NB4 (cell line): ENCODE data around the gene NAV3.

Source experiments
- CTCF ChIP-seq: IDR thresholded peaks from one replicate; pipeline ENCODE4 v1.5.1; 2012; ENCODE audit warnings: low read depth, low read length
- MYC ChIP-seq: IDR thresholded peaks from 2 replicates; pipeline ENCODE4 v1.6.1; 2011; ENCODE audit warnings: low read depth, low read length
- POLR2A ChIP-seq: IDR thresholded peaks from 2 replicates; pipeline ENCODE4 v1.6.1; 2011; ENCODE audit warnings: mild to moderate bottlenecking; ENCODE audit not compliant: insufficient read length; ENCODE audit errors: extremely low read depth
- TF ChIP-seq, protein P1 (sequence below): IDR thresholded peaks from 2 replicates; pipeline ENCODE4 v1.6.1; 2011; ENCODE audit warnings: low read depth, low read length

- no peak for TF ChIP-seq CTCF
- no peak for TF ChIP-seq POLR2A
- TF ChIP-seq, protein P1, sequence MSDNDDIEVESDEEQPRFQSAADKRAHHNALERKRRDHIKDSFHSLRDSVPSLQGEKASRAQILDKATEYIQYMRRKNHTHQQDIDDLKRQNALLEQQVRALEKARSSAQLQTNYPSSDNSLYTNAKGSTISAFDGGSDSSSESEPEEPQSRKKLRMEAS = no peak
- TF ChIP-seq MYC = no peak
These were observed 355.0 kb downstream of the NAV3 start for GRCh38 chr12:78185651-78186050.
